ENCODE results near the gene MTNR1B. TPM values are rescaled to one million over a fixed set of nuclear protein-coding genes. Genes with fewer than 3 reads are reported as not detected.

The MTNR1B gene
- total RNA-seq = not detected
- long read RNA-seq = 0 reads

DNA sequence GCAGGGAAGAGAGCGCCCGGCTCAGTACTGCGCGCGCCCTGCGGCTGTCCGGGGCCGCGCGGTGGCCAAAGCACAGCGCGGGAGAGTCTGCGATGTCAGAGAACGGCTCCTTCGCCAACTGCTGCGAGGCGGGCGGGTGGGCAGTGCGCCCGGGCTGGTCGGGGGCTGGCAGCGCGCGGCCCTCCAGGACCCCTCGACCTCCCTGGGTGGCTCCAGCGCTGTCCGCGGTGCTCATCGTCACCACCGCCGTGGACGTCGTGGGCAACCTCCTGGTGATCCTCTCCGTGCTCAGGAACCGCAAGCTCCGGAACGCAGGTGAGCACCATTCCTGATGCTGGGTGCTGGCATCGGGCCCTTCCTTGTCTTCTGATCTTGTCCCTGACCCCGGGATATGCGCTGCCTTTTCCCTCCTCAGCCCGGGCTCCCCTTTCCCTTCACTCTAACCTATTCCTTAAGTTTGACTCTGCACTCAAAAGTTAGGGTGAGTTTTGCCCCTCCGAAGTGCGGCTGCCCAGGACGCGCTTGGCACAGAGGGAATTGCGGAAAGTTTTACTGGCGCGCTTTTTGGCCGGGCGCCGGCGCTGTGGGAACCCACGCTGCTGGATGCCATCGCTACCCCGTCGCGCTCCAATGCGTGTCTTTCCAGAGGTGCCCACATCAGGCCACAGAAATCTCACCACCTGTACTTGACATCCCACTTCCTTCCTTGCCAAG is at the start of gene MTNR1B:
MTNR1B (plus strand) TSS at position 18 of the 714 bp plus-strand sequence; CDS start at position 93, 75 bp downstream.
- DNase-seq (ENCODE audit: low spot score) = no peak

DNA sequence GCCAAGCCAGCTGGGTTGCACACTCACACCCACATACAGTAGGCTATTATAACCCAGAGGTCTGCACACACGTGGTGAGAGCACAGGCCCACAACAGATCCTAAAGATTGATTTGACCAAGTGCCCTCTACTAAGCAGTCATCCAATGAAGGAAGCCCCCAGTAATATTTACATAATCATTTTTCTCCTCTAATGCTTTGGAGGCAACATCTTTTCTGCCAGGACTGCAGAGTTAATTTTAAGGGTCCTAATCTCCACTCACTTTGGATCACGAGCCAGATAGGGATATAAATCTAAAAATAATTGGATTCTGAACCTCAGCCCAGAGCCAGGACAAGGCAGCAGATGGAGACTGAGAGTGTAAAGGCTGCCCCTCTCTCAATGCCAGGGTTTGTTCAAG is 49.1 kb upstream of the MTNR1B start:
- no peak for DNase-seq (ENCODE audit: low spot score)

DNA sequence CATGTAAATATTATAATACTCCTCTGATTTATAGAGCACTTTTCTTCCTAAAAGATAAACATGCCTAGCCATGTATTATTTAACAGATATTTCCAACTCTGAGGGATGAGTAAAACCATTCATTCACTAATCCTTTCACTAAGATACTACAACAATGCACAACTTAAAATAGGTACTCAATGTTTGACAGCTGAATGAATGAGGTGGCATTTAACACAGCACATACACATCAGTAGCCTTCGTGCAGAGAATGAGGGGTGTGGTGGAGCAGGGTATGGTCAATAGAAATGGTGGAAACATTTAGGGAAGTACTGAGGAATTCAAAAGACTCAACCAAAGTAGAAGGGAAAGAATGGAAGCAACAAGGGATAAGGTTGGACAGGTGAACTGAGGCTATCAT is 46.7 kb upstream of the MTNR1B start:
- no peak for DNase-seq (ENCODE audit: low spot score)

DNA sequence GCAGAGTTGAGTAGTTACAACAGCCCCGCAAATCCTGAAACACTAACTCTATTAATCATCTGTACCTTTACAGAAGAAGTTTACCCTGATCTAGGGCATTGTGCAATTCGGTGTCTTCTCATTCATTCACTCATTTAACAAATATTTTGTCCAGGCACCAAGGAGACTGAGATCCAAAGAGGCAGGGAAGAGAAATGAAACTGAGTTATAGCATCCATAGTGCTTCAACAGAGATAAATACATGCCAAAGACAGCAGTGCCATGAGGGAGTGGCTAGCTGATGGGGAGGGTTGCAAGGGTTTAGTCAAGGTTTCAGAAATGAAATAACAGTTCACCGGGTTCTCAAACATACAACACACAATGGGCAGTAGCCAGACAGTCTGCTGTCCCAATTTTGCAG is 40.2 kb upstream of the MTNR1B start:
- no peak for DNase-seq (ENCODE audit: low spot score)

DNA sequence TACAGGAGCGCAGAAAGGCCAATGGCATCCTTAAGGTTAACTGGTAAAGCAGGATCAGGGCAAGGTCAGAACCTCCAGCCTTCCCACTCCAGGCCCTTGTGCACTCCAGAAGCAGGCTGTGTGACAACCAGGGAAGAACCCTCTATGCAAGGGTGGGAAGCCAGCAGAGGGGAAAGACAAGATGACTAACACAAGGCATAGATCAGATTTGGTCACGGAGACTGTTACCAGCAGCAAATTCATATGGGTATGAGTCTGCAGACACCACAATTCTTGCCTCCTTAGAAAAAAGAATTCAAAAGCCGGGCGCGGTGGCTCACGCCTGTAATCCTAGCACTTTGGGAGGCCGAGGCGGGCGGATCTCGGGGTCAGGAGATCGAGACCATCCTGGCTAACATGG is 39.8 kb upstream of the MTNR1B start:
- no peak for DNase-seq (ENCODE audit: low spot score)

DNA sequence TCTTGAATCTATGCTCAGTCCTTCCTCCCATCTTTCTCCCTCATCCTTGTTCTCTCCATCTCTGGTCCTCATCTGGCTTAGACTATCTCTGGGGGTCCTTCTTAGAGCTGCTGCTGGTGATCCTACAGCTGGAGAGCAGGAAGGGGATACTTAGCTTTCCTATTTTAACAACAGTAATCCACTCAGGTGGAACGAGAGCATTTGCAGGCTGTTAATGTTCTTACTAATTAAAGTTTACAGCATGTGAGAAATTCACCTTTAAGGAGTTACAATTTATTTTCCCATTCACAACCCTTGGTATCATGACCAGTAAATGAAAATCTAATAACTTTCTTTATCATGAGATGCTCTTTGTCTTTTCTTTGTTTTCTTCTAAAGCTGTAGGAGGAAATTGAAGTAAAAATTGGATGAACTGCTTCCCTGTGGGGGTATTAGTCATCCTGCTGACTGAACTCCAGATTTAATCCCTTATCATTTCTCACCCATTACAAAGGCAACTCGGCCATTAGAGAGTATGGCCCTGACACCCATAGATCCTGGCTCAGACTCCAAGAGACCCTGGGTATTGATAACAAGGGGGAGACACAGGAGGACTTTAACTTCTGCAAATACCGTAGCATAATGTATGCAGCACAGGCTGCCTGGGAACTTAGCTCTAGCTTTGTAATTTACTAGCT is 37.6 kb upstream of the MTNR1B start:
- DNase-seq (ENCODE audit: low spot score) = no peak

GRCh38 chr11:92939305-92939704 is 30.1 kb upstream of the MTNR1B start:
- no peak for DNase-seq (ENCODE audit: low spot score)

DNA sequence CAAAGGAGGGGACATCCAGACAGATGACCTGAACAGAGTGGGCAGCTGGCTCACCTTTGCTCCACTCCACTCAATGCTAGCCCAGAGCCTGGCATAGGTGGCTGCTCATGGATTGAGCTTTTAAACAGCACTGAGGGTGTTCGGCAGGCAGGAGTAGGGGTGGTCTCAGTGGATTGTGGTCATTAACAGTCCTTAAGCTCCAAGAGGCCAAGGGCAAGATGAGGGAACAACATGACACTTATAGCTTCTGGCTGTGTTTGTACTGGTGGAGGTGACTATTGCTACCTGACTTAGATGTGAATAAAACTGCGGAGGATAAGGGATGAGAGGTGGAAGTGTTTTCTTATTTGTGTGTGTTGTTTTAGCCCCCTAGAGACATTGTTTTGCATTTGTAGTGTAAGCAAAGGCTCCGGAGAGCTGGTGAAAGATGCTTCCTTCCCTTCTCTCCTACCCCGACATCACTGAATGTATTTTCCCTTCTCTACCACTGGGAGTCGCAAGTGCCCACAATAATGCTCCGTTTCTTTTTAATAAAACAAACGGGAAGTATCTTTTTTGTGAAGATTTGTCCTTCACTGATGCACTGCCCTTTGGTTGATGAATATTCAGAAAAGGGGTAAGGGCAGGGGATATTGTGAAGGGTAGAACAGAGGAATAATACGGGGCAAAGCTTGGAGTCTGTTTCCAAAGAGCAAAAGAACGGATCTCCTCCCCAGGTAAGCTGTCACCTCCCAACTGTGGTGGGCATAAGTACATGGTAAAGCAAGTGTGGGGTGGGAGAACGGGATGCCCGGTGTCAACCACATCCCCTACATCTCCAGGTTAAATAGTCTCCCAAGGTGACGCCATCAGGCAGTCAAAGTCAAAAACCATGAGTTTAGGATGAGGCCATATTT is 27.5 kb upstream of the MTNR1B start:
- DNase-seq (ENCODE audit: low spot score) = no peak

DNA sequence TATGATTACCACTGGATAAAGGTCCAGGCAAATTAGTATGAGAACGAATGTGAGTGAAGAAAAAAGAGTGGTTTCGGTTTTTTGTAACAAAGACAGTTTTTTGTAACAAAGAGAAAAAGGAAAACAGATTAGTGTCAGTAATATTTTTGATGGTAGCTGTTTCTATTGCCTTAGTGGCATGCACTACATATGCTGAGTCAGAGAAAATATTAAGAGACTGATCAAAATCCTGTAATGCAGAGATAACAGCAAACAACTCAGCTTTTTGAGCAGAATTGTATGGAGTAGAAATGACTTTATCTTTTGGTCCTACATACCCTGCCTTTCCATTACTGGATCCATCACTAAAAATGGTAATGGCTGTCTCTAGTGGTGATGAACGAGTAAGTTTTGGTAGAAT is 22.7 kb upstream of the MTNR1B start:
- DNase-seq (ENCODE audit: low spot score) = no peak

- no peak for DNase-seq (ENCODE audit: low spot score)
These were observed 21.3 kb upstream of the MTNR1B start for GRCh38 chr11:92948116-92948515.

DNA sequence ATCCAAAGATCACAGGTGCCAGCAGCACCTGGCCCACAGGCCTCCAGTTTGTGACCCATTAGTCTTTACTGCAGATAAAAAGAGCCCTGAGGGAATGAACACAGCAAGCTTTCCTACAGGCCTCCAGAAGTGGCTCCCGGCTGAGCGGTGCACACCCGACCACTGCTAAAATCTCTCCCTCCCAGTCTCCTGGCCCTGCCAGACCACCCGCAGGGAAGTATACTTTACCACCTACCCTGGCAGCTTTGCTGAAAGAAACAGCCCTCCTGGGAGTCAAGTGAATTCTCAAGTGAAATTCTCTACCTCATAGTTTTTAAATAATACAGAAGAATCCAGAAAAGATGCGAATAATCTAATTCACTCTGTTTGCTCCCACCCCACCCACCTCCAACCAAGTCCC is 15.4 kb upstream of the MTNR1B start:
- no peak for DNase-seq (ENCODE audit: low spot score)

- DNase-seq (ENCODE audit: low spot score) = no peak
These were observed 13.6 kb upstream of the MTNR1B start for GRCh38 chr11:92955860-92956259.

DNA sequence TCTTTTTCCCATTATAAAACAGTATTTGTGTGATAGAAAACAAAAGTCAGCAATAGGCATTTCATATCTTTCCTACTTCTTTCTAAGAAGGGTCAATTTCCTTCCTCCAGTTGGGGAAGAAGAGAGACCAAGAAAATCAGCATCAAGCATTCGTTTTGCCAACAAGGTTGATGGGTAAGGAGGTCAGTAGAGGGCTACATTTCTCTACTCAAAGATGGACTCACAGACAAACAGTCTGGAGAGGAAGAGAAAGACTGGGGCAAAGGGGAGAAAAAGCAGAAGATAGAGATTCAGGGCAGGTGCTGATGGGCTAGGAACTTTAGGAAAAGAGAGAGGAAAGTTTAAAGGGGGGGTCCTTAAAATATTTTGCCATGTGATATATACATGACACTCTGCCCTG is 8.6 kb upstream of the MTNR1B start:
- no peak for DNase-seq (ENCODE audit: low spot score)

GRCh38 chr11:92962446-92962845 is 7.0 kb upstream of the MTNR1B start:
- DNase-seq (ENCODE audit: low spot score) = no peak

DNA sequence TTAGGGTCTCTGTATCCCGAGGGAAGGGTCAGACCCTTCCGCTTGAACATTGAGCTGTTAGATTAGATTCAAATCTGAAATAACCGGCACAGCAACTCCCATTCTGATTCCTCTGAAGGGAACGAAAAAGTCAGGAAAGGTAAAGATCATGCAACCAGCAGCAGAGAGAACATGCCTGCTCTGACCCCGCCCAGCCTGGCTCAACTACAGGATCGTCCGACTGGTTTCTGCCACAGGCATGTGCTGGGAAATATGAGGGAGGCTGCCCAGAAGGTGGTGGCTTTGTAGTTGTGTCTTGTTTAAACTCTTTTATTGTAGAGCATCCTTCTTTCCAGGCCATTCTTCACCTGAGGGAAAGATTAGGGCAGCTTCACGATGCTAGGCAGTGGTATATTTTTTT is 5.0 kb upstream of the MTNR1B start:
- no peak for DNase-seq (ENCODE audit: low spot score)

DNA sequence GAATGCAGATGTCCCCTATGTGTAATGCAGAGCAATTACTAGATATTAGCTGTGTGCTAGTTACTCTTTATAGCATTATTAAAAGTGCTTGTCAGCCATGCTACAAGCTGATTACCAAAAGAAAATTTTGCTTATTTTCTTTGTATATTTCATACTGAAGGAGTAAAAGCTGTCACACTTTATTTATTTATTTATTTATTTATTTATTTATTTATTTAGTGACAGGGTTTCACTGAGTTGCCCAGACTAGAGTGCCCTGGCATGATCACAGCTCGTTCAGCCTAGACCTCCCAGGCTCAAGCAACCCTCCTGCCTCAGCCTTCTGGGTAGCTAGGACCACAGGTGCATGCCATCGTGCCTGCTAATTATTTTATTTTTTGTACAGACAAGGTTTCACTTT is 4.3 kb upstream of the MTNR1B start:
- no peak for DNase-seq (ENCODE audit: low spot score)

DNA sequence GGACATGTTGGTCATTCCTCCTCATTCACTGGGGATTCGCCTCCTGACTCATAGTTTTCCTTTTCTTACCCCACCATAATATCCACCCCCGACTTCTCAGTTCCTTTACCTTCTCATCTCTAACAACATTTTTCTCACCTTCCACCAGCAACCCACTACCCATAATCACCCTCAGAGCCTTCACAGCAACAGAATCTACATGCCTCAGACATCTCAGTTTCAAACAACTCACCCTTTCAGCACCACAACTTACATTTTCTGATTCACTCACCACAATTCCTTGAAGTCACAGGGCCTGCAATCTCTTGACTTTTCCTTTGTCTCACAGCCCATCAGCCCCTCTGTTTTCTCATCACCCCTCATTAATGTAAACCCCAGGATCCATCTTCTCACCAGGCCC is 2.3 kb upstream of the MTNR1B start:
- DNase-seq (ENCODE audit: low spot score) = no peak

- DNase-seq (ENCODE audit: low spot score) = no peak
These were observed 1.6 kb upstream of the MTNR1B start for GRCh38 chr11:92967867-92968266.

DNA sequence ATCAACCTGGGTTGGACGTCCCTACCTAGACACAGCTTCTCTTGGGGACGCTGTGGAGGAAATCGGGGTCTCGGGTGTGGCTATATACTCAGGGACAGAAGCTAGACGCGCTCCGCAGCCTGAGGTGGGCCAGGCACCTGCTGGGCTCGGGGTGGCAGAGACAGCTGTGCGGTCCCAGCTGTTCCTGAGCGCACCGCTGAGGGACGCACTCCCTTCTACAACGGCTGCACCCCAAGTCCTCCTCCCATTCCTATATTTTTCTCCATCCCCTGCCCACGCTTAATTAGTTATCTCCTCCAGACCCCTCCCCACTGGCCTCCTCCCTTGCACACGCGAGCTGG is 188 bp upstream of the MTNR1B start:
- DNase-seq (ENCODE audit: low spot score) = no peak

DNA sequence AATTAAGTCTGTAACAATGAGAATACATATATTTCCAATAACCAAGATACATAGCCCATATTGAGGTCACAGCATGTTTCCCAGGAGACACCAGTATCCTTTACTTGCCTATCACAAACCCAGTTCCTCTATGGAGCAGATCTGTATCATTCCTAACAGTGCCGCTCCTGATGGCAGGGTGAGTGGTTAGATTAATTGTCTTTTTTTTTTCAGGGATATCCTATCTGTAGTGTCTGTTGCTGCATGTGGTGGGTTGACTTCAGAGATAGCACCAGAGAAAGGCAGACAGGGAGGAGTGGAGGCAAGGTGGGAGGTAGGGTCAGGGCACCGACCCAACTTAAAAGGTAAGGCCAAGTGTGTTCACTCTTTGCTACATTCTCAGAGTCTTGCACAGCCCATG is 2.8 kb downstream of the MTNR1B start:
- no peak for DNase-seq (ENCODE audit: low spot score)

- DNase-seq (ENCODE audit: low spot score) = no peak
These were observed 5.8 kb downstream of the MTNR1B start for GRCh38 chr11:92975285-92975684.

DNA sequence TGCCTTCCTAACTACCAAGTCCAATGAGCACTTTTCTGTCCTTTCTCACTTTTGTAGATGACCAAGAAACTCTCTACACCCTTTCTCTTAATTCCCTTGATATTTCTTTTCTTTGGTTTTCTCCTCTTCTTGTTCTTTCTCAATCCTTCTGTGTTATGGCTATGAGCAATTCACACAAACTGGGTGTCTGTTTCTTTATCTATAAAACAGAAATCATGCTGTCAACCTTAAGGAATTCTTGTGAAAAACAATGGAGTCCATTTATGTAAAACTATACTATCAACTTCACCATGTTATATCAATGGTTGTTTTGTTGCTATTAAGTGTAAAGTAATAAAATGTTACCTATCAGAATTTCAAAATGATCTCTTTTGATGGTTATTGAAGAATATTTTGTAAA is 7.2 kb downstream of the MTNR1B start:
- DNase-seq (ENCODE audit: low spot score) = no peak

Data from mesenteric fat pad (tissue), 1 donor.